Measurements from ENCODE around the gene SLC12A5.

GRCh38 chr20:46073024-46073423, 44.0 kb downstream of the SLC12A5 start:
- no peak for TF ChIP-seq CTCF (conservative IDR thresholded peaks at IDR 0.05)
- TF ChIP-seq EZH2 (IDR thresholded peaks at IDR 0.05; ENCODE audit: low read depth) = no peak
